Measurements from ENCODE around the gene DRC7.

DNA sequence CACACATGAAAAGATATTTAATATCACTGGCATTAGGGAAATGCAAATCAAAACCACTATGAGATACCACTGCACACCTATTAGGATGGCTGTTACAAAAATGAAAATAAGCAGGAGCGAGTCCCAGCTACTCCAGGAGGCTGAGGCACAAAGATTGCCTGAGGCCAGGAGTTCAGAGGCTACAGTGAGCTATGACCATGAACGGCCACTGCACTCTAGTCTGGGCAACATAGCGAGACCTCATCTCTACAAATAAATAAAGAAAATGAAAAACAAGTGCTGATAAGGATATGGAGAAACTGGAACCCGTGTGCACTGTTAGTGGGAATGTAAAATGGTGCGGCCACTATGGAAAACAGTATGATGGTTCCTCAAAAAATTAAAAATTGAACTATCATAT lies 84.1 kb downstream of the DRC7 start:
- TF ChIP-seq, protein P1, sequence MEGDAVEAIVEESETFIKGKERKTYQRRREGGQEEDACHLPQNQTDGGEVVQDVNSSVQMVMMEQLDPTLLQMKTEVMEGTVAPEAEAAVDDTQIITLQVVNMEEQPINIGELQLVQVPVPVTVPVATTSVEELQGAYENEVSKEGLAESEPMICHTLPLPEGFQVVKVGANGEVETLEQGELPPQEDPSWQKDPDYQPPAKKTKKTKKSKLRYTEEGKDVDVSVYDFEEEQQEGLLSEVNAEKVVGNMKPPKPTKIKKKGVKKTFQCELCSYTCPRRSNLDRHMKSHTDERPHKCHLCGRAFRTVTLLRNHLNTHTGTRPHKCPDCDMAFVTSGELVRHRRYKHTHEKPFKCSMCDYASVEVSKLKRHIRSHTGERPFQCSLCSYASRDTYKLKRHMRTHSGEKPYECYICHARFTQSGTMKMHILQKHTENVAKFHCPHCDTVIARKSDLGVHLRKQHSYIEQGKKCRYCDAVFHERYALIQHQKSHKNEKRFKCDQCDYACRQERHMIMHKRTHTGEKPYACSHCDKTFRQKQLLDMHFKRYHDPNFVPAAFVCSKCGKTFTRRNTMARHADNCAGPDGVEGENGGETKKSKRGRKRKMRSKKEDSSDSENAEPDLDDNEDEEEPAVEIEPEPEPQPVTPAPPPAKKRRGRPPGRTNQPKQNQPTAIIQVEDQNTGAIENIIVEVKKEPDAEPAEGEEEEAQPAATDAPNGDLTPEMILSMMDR (conservative IDR thresholded peaks at IDR 0.05; ENCODE audit: low read depth, low read length), result no peak
- TF ChIP-seq EZH2 (IDR thresholded peaks at IDR 0.05; ENCODE audit: low read length, unreplicated experiment), result no peak
- TF ChIP-seq EZH2phosphoT487 (IDR thresholded peaks at IDR 0.05; ENCODE audit: borderline replicate concordance, low read length), result no peak

Data from PC-3 (cell line).